M059J (cell line): ENCODE data around the gene ZNF598. TPM values are rescaled to one million over a fixed set of nuclear protein-coding genes. Genes with fewer than 3 reads are reported as not detected.
A peak's percentile ranks its signal among the peaks of the same experiment; 100 is the strongest.

Source experiments
- DNase-seq: peaks from one replicate; pipeline ENCODE4 v3.0.0-alpha.2; 2012; ENCODE audit warnings: low read depth
- total RNA-seq: library from RNA; depleted of rRNA; stranded (reverse); fragments of >200 nt; shearing (Covaris generic); gene quantifications from 2 replicates; pipeline ENCODE4 v1.2.3, GENCODE V29; 2014

The ZNF598 gene
- total RNA-seq, 1 experiment from 2014 or later, result 21.3 TPM

- DNase-seq, result peak; percentile 94
Observed at GRCh38 chr16:2040787-2041522, 31.3 kb upstream of the ZNF598 start.

GRCh38 chr16:2040041-2040786 lies 30.6 kb upstream of the ZNF598 start:
- peak; percentile 73 for DNase-seq

GRCh38 chr16:2039274-2040031 lies 29.8 kb upstream of the ZNF598 start:
- peak; percentile 72 for DNase-seq

GRCh38 chr16:2038382-2039231 lies 29.0 kb upstream of the ZNF598 start:
- DNase-seq, result no peak

GRCh38 chr16:2037647-2038381 lies 28.2 kb upstream of the ZNF598 start:
- DNase-seq, result no peak

DNA sequence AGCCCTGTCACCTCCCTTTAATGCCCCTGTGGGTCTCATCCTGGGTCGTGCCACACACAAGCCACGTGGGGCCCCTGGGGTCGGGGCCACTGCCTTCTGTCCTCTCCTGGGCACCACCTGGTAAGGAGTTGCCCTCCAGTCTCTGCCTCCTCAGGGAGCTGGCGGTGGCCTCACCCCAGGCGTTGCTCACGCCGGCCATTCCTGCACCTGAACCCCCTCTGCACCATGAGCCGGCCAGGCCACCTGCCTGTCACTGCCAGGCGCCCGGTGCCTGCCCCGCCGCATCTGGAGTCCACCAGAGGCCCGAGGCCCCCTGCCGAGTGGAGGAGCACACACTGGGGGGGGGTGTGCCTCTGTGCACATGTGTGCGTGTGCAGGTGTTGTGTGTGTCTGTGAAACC lies 27.5 kb upstream of the ZNF598 start:
- DNase-seq, result no peak

DNA sequence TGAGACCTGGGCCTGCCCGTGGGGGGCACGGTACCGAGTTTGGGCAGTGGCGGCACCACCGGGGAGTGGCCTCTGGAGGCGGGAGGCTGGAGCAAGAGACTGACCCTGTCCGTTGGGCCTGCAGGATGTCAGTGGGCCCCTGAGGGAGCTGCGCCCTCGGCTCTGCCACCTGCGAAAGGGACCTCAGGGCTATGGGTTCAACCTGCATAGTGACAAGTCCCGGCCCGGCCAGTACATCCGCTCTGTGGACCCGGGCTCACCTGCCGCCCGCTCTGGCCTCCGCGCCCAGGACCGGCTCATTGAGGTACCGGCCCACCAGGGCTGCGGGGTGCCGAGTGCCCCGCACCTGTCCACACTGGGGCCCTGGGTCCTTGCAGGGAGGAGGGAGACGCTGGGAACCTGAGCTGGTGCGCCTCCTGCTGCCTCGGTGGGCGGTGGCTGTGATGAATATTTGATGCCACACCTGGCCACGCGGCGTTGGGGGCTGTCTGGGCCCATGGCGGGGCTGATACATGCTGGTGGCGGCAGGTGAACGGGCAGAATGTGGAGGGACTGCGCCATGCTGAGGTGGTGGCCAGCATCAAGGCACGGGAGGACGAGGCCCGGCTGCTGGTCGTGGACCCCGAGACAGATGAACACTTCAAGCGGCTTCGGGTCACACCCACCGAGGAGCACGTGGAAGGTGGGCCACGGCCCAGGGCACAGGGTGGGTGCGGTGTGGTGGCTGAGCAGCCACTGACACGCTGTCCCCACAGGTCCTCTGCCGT lies 26.8 kb upstream of the ZNF598 start:
- DNase-seq, result no peak

DNA sequence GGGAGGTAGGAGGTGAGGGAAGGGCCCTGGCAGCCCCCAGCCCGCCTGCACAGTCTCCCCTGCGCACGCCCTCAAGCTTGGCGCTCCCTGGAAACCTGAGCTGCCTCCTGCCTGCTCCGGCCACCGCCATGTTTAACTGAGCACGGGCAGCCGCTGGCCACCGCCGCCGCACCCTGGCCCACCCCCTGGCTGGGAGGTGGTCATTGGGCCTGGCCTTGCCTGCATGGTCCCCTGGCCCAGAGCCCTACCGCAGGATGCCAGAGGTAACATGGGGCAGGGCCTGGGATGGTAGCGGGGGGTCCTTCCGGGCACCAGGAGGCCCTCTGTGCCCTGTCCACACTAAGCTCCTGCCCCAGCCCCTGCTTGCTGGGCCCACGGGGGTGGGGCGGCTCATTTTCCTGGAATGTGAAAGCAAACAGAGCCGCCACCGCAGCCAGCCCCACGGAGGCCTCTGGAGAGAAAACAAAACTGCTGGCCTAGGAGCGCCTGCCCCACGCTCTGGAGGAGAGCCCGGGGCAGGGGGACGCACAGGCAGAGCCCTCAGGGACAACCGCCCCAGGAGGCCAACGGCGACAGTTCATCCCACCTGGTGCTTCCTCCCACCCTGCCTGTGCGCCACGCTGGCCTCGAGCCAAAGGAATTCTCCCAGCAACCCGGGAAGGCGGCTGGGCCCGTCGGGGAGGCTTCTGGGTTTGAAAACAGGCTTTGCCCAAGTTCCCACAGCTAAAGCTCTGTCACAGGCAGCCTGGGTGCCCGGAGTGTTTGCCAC lies 26.0 kb upstream of the ZNF598 start:
- peak; percentile 95 for DNase-seq

- DNase-seq, result no peak
Observed at GRCh38 chr16:2034696-2035430, 25.2 kb upstream of the ZNF598 start.

DNA sequence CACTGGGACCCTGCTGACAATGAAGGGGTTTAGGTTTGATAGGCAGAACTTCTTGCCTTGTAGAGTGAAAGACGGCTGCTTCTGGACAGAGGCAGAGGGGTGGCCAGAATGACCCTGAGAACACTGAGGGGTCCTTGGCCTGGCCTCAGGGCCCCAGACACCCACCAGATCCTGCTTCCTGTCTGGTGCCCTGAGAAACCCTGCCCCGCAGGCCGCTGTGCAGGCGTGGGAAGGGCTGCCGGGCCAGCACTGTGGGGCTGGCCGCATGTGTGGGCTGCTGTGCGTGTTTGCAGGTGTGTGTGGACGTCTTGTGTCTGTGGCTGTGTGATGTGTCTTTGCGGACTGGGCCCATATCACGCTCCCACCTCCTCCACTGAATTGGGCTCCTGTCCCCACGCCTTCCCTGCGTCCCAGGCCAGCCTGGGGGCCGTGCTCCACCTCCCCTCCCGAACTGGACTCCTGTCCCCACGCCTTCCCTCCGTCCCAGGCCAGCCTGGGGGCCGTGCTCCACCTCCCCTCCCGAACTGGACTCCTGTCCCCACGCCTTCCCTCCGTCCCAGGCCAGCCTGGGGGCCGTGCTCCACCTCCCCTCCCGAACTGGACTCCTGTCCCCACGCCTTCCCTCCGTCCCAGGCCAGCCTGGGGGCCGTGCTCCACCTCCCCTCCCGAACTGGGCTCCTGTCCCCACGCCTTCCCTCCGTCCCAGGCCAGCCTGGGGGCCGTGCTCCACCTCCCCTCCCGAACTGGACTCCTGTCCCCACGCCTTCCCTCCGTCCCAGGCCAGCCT lies 24.5 kb upstream of the ZNF598 start:
- DNase-seq, result peak; percentile 30

- peak; percentile 90 for DNase-seq
Observed at GRCh38 chr16:2033057-2033908, 23.7 kb upstream of the ZNF598 start.

DNA sequence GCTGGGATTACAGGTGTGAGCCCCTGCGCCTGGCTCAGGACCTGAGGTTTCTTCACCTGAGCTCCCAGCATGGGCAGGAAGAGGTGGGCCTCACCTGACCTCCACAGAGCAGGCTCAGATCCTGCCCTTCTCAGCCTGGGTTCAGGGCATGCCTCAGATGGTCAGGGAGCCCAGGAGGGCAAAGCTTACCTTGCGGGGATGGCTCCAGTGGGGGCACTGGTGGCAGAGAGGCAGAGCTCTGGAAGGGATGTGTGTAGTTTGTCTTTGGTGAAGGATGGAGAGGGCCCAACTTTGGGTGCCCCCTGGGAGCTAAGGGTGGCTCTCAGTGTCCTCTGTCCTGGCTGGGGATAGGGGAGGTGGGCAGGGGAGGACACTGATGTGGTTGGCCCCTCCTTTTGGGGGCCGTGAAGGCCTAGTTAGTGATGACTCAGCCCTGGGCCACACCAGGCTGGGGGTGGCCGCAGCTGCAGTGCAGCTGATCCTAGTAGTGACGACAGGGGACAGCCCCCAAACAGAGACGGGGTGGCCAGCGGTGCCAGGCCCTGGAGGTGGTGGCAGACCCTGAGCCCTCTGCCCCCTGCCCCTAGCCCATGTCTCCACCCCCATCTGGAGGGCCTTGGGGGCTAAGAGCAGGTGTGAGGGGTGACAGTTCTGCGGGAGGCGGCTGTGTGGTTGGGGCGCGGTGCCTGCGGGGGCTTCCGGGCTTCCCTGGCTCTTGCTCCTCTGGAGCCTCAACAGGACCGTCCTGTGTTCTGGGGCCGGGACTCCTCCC lies 22.9 kb upstream of the ZNF598 start:
- peak; percentile 73 for DNase-seq

- DNase-seq, result no peak
Observed at GRCh38 chr16:2031081-2031577, 21.5 kb upstream of the ZNF598 start.

- no peak for DNase-seq
Observed at GRCh38 chr16:2030036-2030435, 20.4 kb upstream of the ZNF598 start.

DNA sequence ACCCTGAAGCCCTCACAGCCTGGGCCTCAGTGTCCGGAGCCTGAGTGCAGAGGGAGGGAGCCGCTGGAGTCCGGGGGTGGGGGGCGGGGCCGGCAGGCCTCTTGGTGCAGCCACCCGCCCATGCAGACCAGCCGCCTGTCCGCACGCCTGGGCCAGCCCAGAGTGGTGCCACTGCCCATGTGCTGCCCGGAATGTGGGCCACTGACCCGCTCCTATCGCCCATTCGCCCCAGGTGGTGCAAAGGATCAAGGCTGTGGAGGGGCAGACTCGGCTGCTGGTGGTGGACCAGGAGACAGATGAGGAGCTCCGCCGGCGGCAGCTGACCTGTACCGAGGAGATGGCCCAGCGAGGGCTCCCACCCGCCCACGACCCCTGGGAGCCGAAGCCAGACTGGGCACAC lies 19.7 kb upstream of the ZNF598 start:
- DNase-seq, result no peak
